Esophagus squamous epithelium (tissue), 5 donors: ENCODE data around the gene NDUFA6. TPM values are rescaled to one million over a fixed set of nuclear protein-coding genes. Genes with fewer than 3 reads are reported as not detected.
A peak's percentile ranks its signal among the peaks of the same experiment; 100 is the strongest.
"Not testable (repeated sequence)": the region's sequence is repeated elsewhere in the genome, so short reads cannot be mapped to it uniquely, and the experiment has no call there.

Experiments
- DNase-seq: peaks from one replicate; lab custom pipeline; 2025; lab: John Stamatoyannopoulos, UW
- H3K27ac ChIP-seq, 4 donors: fragments of 200-600 bp; sonication (generic); one replicate each; pipeline ENCODE4 v1.5.1; 2016 to 2019; ENCODE audit warnings: mild to moderate bottlenecking in 1 of 4
- H3K27me3 ChIP-seq, 4 donors: fragments of 200-600 bp; sonication (generic); 1 replicate in 3 of 4; 2 replicates in 1 of 4; pipeline versions ENCODE4 v1.5.1 to v1.6.0; 2017 to 2021; ENCODE audit warnings: antibody characterized with exemption in 1 of 4
- H3K36me3 ChIP-seq, 3 donors: fragments of 200-600 bp; sonication (generic); one replicate each; pipeline ENCODE4 v1.5.1; 2016 to 2019
- H3K4me1 ChIP-seq, 3 donors: fragments of 200-600 bp; sonication (generic); one replicate each; pipeline ENCODE4 v1.5.1; 2017 to 2019
- H3K4me3 ChIP-seq, 4 donors: fragments of 200-600 bp; sonication (generic); 1 replicate in 3 of 4; 2 replicates in 1 of 4; pipeline ENCODE4 v1.5.1; 2016 to 2019; ENCODE audit warnings: mild to moderate bottlenecking in 2 of 4, moderate library complexity in 1 of 4
- H3K9me3 ChIP-seq, 3 donors: fragments of 200-600 bp; sonication (generic); one replicate each; pipeline ENCODE4 v1.5.1; 2016 to 2019
- POLR2A ChIP-seq, 4 donors: fragments of 450-650 bp; IDR thresholded peaks; one replicate each; pipeline ENCODE4 v1.6.1; 2017; ENCODE audit warnings: antibody characterized with exemption in 4 of 4, mild to moderate bottlenecking in 4 of 4, moderate library complexity in 3 of 4
- WGBS, 2 donors: methylation state at CpG; one replicate each; pipeline ENCODE4 v1.1.5; 2018; 5-methylcytosine and 5-hydroxymethylcytosine counted together
- intact Hi-C: fragments of 100-400 bp; cut with DNase I; formaldehyde crosslinking; loops from one replicate; pipeline ENCODE4 v1.15.0; 2022
- total RNA-seq, 4 donors: library from RNA; depleted of rRNA; stranded (reverse); fragments of >200 nt; gene quantifications; one replicate each; pipeline ENCODE4 v1.1.0, GENCODE V29; 2016
- TF ChIP-seq, protein P1 (sequence below), 6 experiments: fragments of 450-650 bp in 4 of 6; fragments of 200-600 bp in 2 of 6; sonication (generic) in 2 of 6; IDR thresholded peaks; one replicate each; pipeline ENCODE4 v1.5.1; 2016 to 2019; ENCODE audit warnings: antibody characterized with exemption in 6 of 6, mild to moderate bottlenecking in 4 of 6, moderate library complexity in 4 of 6
- donor health status: DM: yes; HTN: yes; CAD: no.

NDUFA6 gene
- total RNA-seq, 4 donors from 2014 or later: 65.0 to 72.4 (median 67.1) TPM

DNA sequence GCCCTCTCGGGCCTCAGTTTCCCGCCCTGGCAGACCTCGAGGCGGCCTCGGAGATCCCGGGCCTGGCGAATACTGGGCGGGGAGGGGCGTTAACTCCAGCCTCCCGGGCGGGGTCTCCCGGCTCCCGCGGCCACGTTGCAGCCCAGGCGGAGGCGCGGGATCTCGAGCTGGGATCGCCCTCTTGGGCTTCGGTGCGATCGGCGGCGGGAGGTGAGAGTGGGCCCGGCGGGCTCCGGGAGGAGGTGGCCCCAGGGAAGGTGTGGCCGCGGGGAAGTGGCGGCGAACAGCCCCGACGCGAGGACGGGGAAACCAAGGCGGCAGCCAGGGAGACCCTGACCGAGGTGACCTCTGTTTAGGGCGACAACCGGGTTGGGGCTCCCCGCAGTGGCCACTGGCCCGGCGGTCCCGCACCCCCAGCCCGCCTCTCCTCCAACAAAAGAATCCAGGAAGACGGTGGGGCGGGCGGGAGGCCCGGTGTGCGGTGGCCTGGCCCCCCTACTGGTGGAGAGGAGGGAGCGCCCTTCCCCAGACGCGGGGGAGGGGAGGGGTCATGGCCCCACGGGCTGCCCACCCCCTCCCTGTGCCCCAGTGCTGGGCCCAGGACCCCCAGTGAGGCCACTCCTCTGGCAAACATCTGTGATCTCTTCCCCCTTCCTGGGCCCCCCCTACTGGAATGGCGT lies 16.3 kb downstream of the NDUFA6 start, which contains the start of gene PHETA2:
PHETA2 (plus strand) TSS at position 117 of the 680 bp plus-strand sequence. CDS start 3,046 bp downstream, outside the sequence.
- peaks cover 0 to 27% (median 5%) of the 10 kb centered on the region in 3 donors for H3K36me3 ChIP-seq
- no peaks in the 10 kb centered on the region for H3K27me3 ChIP-seq
- 0 to 6% methylated on average over 1 to 3 of the region's 55 CpGs for WGBS, 2 donors
- intact Hi-C loops: no loop called here
- H3K27ac ChIP-seq: peak within 1 kb of the TSS; percentile 89 to 97 (median 94)
- H3K4me3 ChIP-seq: peak within 1 kb of the TSS; percentile 65 to 89 (median 84)
- no peak for DNase-seq
- H3K9me3 ChIP-seq: no peaks in the 10 kb centered on the region
- TF ChIP-seq, protein P1, sequence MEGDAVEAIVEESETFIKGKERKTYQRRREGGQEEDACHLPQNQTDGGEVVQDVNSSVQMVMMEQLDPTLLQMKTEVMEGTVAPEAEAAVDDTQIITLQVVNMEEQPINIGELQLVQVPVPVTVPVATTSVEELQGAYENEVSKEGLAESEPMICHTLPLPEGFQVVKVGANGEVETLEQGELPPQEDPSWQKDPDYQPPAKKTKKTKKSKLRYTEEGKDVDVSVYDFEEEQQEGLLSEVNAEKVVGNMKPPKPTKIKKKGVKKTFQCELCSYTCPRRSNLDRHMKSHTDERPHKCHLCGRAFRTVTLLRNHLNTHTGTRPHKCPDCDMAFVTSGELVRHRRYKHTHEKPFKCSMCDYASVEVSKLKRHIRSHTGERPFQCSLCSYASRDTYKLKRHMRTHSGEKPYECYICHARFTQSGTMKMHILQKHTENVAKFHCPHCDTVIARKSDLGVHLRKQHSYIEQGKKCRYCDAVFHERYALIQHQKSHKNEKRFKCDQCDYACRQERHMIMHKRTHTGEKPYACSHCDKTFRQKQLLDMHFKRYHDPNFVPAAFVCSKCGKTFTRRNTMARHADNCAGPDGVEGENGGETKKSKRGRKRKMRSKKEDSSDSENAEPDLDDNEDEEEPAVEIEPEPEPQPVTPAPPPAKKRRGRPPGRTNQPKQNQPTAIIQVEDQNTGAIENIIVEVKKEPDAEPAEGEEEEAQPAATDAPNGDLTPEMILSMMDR (IDR thresholded peaks at IDR 0.05): peak in 5 of 6 experiments; percentile 17 to 66 (median 45)
- TF ChIP-seq POLR2A (IDR thresholded peaks at IDR 0.05): no peak
- peaks cover 36 to 80% (median 36%) of the 10 kb centered on the region in 3 donors for H3K4me1 ChIP-seq

DNA sequence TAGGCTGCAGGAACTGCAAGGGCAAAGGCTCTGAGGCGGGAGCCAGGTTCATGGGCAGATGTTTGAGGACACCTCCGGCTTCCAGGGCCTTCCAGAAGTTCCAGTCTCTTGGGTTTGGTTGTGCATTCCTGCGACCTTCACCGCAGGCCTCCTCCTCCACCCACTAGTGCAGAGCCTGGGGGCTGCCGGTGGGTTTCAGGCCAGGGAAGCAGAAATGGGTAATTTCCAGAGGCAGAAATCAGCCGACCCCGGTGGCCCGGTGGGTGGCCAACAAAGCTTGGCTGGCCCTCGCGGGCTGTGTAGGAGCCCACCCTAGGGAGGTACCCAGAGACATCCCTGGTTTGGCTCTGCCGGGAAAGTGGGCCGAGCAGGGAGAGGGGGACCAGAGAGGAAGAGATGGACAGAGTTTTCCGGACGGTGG lies 16.9 kb downstream of the NDUFA6 start:
- Histone ChIP-seq H3K27ac (peak overlapping the region; percentile 89 to 97 (median 94)), H3K9me3 (no peaks in the 10 kb centered on the region), H3K27me3 (no peaks in the 10 kb centered on the region), H3K36me3 (peaks cover 0 to 28% (median 5%) of the 10 kb centered on the region in 3 donors), H3K4me1 (peaks cover 29 to 80% (median 32%) of the 10 kb centered on the region in 3 donors), H3K4me3 (peak overlapping the region; percentile 65 to 89 (median 84))
- TF ChIP-seq, protein P1 (IDR thresholded peaks at IDR 0.05): no peak
- no peak for TF ChIP-seq POLR2A (IDR thresholded peaks at IDR 0.05)
- intact Hi-C loops: no loop called here
- 63 to 90% methylated on average over 2 to 8 of the region's 14 CpGs for WGBS, 2 donors
- no peak for DNase-seq

GRCh38 chr22:42072606-42073330 lies 17.8 kb downstream of the NDUFA6 start:
- Histone ChIP-seq H3K9me3 (no peaks in the 10 kb centered on the region), H3K4me3 (no peak overlapping the region), H3K27ac (no peak overlapping the region), H3K36me3 (peaks cover 0 to 29% (median 5%) of the 10 kb centered on the region in 3 donors), H3K27me3 (no peaks in the 10 kb centered on the region), H3K4me1 (peaks cover 25 to 73% (median 26%) of the 10 kb centered on the region in 3 donors)
- intact Hi-C loops: no loop called here
- WGBS, 2 donors: 80 to 87% methylated on average over 8 of the region's 8 CpGs
- no peak for TF ChIP-seq POLR2A (IDR thresholded peaks at IDR 0.05)
- TF ChIP-seq, protein P1 (IDR thresholded peaks at IDR 0.05): no peak
- no peak for DNase-seq

- 48 to 67% methylated on average over 7 of the region's 7 CpGs for WGBS, 2 donors
These were observed 19.1 kb downstream of the NDUFA6 start for GRCh38 chr22:42071508-42071907.

GRCh38 chr22:42070517-42071422 lies 19.8 kb downstream of the NDUFA6 start, which contains the start of gene NAGA:
Gene NAGA, minus strand, starts transcription at chr22:42070812. Its CDS starts 515 bp downstream, at chr22:42070297.
- peaks cover 8 to 30% (median 11%) of the 10 kb centered on the region in 3 donors for H3K36me3 ChIP-seq
- DNase-seq: peak; percentile 80
- H3K4me3 ChIP-seq: peak within 1 kb of the TSS; percentile 51 to 84 (median 68)
- intact Hi-C loops: no loop called here
- peak in 3 of 4 donors; percentile 62 to 90 (median 70) for TF ChIP-seq POLR2A (IDR thresholded peaks at IDR 0.05)
- TF ChIP-seq, protein P1 (IDR thresholded peaks at IDR 0.05): no peak
- WGBS, 2 donors: 0 to 1% methylated on average over 8 to 22 of the region's 56 CpGs
- no peaks in the 10 kb centered on the region for H3K27me3 ChIP-seq
- H3K9me3 ChIP-seq: no peaks in the 10 kb centered on the region
- peaks cover 25 to 64% (median 26%) of the 10 kb centered on the region in 3 donors for H3K4me1 ChIP-seq
- peak within 1 kb of the TSS; percentile 90 to 96 (median 92) for H3K27ac ChIP-seq

More at GRCh38 chr22:42071508-42071907, 19.1 kb downstream of the NDUFA6 start:
- intact Hi-C loops, DNase-seq, H3K9me3 ChIP-seq, H3K27me3 ChIP-seq: not testable (repeated sequence)
- Histone ChIP-seq H3K36me3 (peaks cover 4 to 29% (median 9%) of the 10 kb centered on the region in 3 donors), H3K4me3 (peak overlapping the region in 3 of 4 donors; percentile 65 to 84 (median 70)), H3K4me1 (peaks cover 25 to 64% (median 26%) of the 10 kb centered on the region in 3 donors), H3K27ac (peak overlapping the region in 3 of 4 donors; percentile 90 to 96 (median 91))
